HCT116 (cell line): ENCODE measurements around the gene KY. TPM values are rescaled to one million over a fixed set of nuclear protein-coding genes. Genes with fewer than 3 reads are reported as not detected.

Experiments
- ATAC-seq: fragments of 200-7000 bp; cut with Tn5 transposase; 2 replicates; pipeline ENCODE4 v1.9.1; 2020; ENCODE audit warnings: mild to moderate bottlenecking, moderate library complexity
- BruUV-seq: library from RNA; stranded (reverse); fragments of 400-500 nt; replicated peaks from 2 replicates; lab custom pipeline; 2021; lab: Mats Ljungman, UMichigan
- CTCF ChIA-PET: fragments of 300-600 bp; sonication (Branson Sonifier 250); formaldehyde crosslinking; loops from one replicate; lab custom pipeline; 2021; ENCODE audit warnings: antibody characterized with exemption; lab: Charles Lee
- POLR2A ChIA-PET: fragments of 300-600, 350-600 bp; sonication (Branson Sonifier 250); formaldehyde crosslinking; loops from one replicate; lab custom pipeline; 2021; ENCODE audit warnings: antibody characterized with exemption; lab: Charles Lee
- RAD21 ChIA-PET, 2 experiments: fragments of 300-600 bp; sonication (Branson Sonifier 250); formaldehyde crosslinking; loops; one replicate each; lab custom pipeline; 2023; ENCODE audit warnings: low total read pairs in 2 of 2; ENCODE audit not compliant: uncharacterized antibody in 2 of 2, unreplicated experiment in 2 of 2, low non-redundant PET in 1 of 2; lab: Charles Lee
- DNase-seq: peaks from one replicate; pipeline ENCODE4 v3.0.0-alpha.2; 2010; ENCODE audit warnings: low read depth, low spot score
- H2AFZ ChIP-seq: fragments of 200-600 bp; shearing (Covaris generic), sonication (generic); 2 replicates; pipeline ENCODE4 v1.6.1; 2017; ENCODE audit warnings: low read depth, mixed run types, mixed read lengths, antibody characterized with exemption, low read length; ENCODE audit not compliant: poor library complexity, severe bottlenecking
- H3K27ac ChIP-seq: 2 replicates; pipeline ENCODE4 v1.5.1; 2012; ENCODE audit warnings: low read depth, low read length
- H3K27me3 ChIP-seq: fragments of 200-600 bp; sonication (generic); 2 replicates; pipeline ENCODE4 v1.6.1; 2016; ENCODE audit warnings: mixed run types, low read length, mixed read lengths; ENCODE audit not compliant: insufficient read depth
- H3K36me3 ChIP-seq, 2 experiments: fragments of 200-500 bp in 1 of 2; fragments of 200-600 bp in 1 of 2; sonication (Bioruptor generic) in 1 of 2; sonication (generic) in 1 of 2; 2 replicates each; pipeline versions ENCODE4 v1.5.1 to v1.6.1; 2014 to 2016; ENCODE audit warnings: low read length in 2 of 2, inconsistent platforms in 1 of 2, mixed read lengths in 1 of 2, mixed run types in 1 of 2; ENCODE audit not compliant: insufficient read depth in 2 of 2, control insufficient read depth in 1 of 2
- H3K4me1 ChIP-seq, 2 experiments: fragments of 200-600 bp in 1 of 2; sonication (generic) in 1 of 2; 2 replicates each; pipeline versions ENCODE4 v1.5.1 to v1.6.1; 2012 to 2017; ENCODE audit warnings: low read length in 2 of 2, inconsistent platforms in 1 of 2, mild to moderate bottlenecking in 1 of 2, mixed read lengths in 1 of 2, mixed run types in 1 of 2, moderate library complexity in 1 of 2; ENCODE audit not compliant: insufficient read depth in 2 of 2, control insufficient read depth in 1 of 2
- H3K4me2 ChIP-seq: fragments of 200-600 bp; sonication (generic); 2 replicates; pipeline ENCODE4 v1.6.1; 2017; ENCODE audit warnings: mixed run types, low read length, mixed read lengths
- H3K4me3 ChIP-seq, 2 experiments: fragments of 200-600 bp in 1 of 2; sonication (generic) in 1 of 2; replicated peaks in 1 of 2; 2 replicates each; pipeline ENCODE4 v1.5.1; 2011 to 2016; ENCODE audit warnings: low read length in 2 of 2, control low read depth in 1 of 2, low read depth in 1 of 2, mild to moderate bottlenecking in 1 of 2, mixed read lengths in 1 of 2, mixed run types in 1 of 2
- H3K79me2 ChIP-seq: fragments of 200-600 bp; sonication (generic); 2 replicates; pipeline ENCODE4 v1.6.1; 2017; ENCODE audit warnings: mild to moderate bottlenecking, mixed run types, low read length, moderate library complexity, mixed read lengths; ENCODE audit not compliant: insufficient read depth
- H3K9ac ChIP-seq: fragments of 200-600 bp; sonication (generic); 2 replicates; pipeline ENCODE4 v1.6.1; 2016; ENCODE audit warnings: low read length, mixed read lengths
- H3K9me2 ChIP-seq: fragments of 200-600 bp; sonication (generic), shearing (Covaris generic); 2 replicates; pipeline ENCODE4 v1.6.1; 2017; ENCODE audit warnings: mixed run types, mild to moderate bottlenecking, moderate library complexity; ENCODE audit not compliant: insufficient read depth
- H3K9me3 ChIP-seq, 2 experiments: fragments of 200-500 bp in 1 of 2; fragments of 200-600 bp in 1 of 2; sonication (Bioruptor generic) in 1 of 2; sonication (generic) in 1 of 2; 2 replicates each; pipeline ENCODE4 v1.6.1; 2014 to 2017; ENCODE audit warnings: low read length in 2 of 2, mixed read lengths in 2 of 2, inconsistent platforms in 1 of 2, low read depth in 1 of 2, mild to moderate bottlenecking in 1 of 2, mixed run types in 1 of 2, moderate library complexity in 1 of 2; ENCODE audit not compliant: control insufficient read depth in 1 of 2, insufficient read depth in 1 of 2
- H4K20me1 ChIP-seq: fragments of 200-600 bp; sonication (generic), shearing (Covaris generic); 2 replicates; pipeline ENCODE4 v1.6.1; 2017; ENCODE audit warnings: mixed run types, mild to moderate bottlenecking, moderate library complexity; ENCODE audit not compliant: insufficient read depth
- CBX3 ChIP-seq: IDR thresholded peaks from 2 replicates; pipeline ENCODE4 v1.6.1; 2012; ENCODE audit warnings: low read depth
- CEBPB ChIP-seq: IDR thresholded peaks from 2 replicates; pipeline ENCODE4 v1.6.1; 2012; ENCODE audit warnings: low read depth
- CTCF ChIP-seq, 3 experiments: fragments of 200-600 bp in 1 of 3; sonication (generic) in 1 of 3; IDR thresholded peaks in 2 of 3; conservative IDR thresholded peaks in 1 of 3; 2 replicates each; pipeline ENCODE4 v1.5.1; 2012 to 2017; ENCODE audit warnings: low read depth in 2 of 3, low read length in 2 of 3, antibody characterized with exemption in 1 of 3, borderline replicate concordance in 1 of 3, control low read depth in 1 of 3, mild to moderate bottlenecking in 1 of 3, mixed read lengths in 1 of 3, mixed run types in 1 of 3, moderate library complexity in 1 of 3; ENCODE audit not compliant: insufficient read depth in 1 of 3
- EGR1 ChIP-seq: IDR thresholded peaks from 2 replicates; pipeline ENCODE4 v1.6.1; 2012; ENCODE audit warnings: low read depth
- ELF1 ChIP-seq: IDR thresholded peaks from 2 replicates; pipeline ENCODE4 v1.6.1; 2012; ENCODE audit warnings: low read depth, borderline replicate concordance
- EZH2 ChIP-seq: fragments of 200-600 bp; sonication (generic); IDR thresholded peaks from 2 replicates; pipeline ENCODE4 v1.6.1; 2017; ENCODE audit warnings: antibody characterized with exemption, mixed run types
- FOSL1 ChIP-seq: IDR thresholded peaks from 2 replicates; pipeline ENCODE4 v1.6.1; 2012; ENCODE audit warnings: low read depth
- JUND ChIP-seq: IDR thresholded peaks from 2 replicates; pipeline ENCODE4 v1.6.1; 2012
- POLR2A ChIP-seq: IDR thresholded peaks from 2 replicates; pipeline ENCODE4 v1.7.0; 2011; ENCODE audit warnings: borderline replicate concordance; ENCODE audit not compliant: insufficient read depth, insufficient read length; ENCODE audit errors: extremely low read depth
- POLR2AphosphoS5 ChIP-seq: IDR thresholded peaks from 2 replicates; pipeline ENCODE4 v1.6.1; 2011; ENCODE audit warnings: mild to moderate bottlenecking, low read depth, low read length, moderate library complexity
- RAD21 ChIP-seq: IDR thresholded peaks from 2 replicates; pipeline ENCODE4 v1.6.1; 2012; ENCODE audit warnings: low read depth, mild to moderate bottlenecking
- SRF ChIP-seq: IDR thresholded peaks from 2 replicates; pipeline ENCODE4 v1.6.1; 2012; ENCODE audit warnings: low read depth
- TCF7L2 ChIP-seq: IDR thresholded peaks from 2 replicates; pipeline ENCODE4 v1.7.0; 2011; ENCODE audit warnings: borderline replicate concordance, inconsistent platforms; ENCODE audit not compliant: insufficient read depth, insufficient read length; ENCODE audit errors: extremely low read depth
- YY1 ChIP-seq: IDR thresholded peaks from 2 replicates; pipeline ENCODE4 v1.6.1; 2011; ENCODE audit warnings: low read length, low read depth, moderate library complexity, mild to moderate bottlenecking; ENCODE audit not compliant: insufficient replicate concordance; ENCODE audit errors: extremely low read depth
- ZFX ChIP-seq: fragments of 450-650 bp; IDR thresholded peaks from 2 replicates; pipeline ENCODE4 v1.6.1; 2017
- ZNF274 ChIP-seq: fragments of 200-500 bp; sonication (Bioruptor generic); IDR thresholded peaks from 2 replicates; pipeline ENCODE4 v1.6.1; 2014; ENCODE audit warnings: mild to moderate bottlenecking, low read depth, low read length, inconsistent platforms
- intact Hi-C: fragments of 100-400 bp; cut with micrococcal nuclease; formaldehyde crosslinking; loops from 2 replicates; pipeline ENCODE4 v1.10.0; 2022
- total RNA-seq: library from RNA; stranded (reverse); gene quantifications from one replicate; pipeline ENCODE4 v1.2.1, GENCODE V29; 2021; ENCODE audit not compliant: unreplicated experiment
- TF ChIP-seq, protein P1 (sequence below): IDR thresholded peaks from 2 replicates; pipeline ENCODE4 v1.6.1; 2011; ENCODE audit warnings: mild to moderate bottlenecking, low read length, moderate library complexity; ENCODE audit not compliant: insufficient replicate concordance; ENCODE audit errors: extremely low read depth
- TF ChIP-seq, protein P2 (sequence below): IDR thresholded peaks from 2 replicates; pipeline ENCODE4 v1.6.1; 2012
- TF ChIP-seq, protein P3 (sequence below): IDR thresholded peaks from 2 replicates; pipeline ENCODE4 v1.6.1; 2012

KY gene
- total RNA-seq, 1 experiment from 2014 or later: not detected

DNA sequence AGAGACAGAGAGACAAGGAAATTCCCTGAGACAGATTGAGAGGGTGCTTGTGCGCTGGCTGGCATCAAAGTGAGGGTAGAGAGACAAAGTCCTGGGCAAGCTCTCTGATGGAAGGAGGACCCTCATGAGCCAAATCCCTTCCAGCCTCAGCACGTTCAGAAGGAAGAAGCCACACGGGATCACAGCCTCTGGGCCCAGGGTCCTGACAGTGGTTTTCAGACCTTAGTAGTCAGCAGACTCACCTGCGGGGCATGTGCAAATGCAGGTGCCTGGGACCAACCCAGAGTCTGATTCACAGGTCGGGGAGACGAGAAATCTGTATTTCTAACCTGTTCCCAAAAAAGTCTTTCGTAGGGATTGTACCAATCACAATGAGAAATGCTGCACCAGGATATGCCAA is 15.2 kb upstream of the KY start:
- POLR2A ChIA-PET: no interaction called here
- no peaks in the 10 kb centered on the region for H3K9me2 ChIP-seq
- peaks cover 0 to 13% of the 10 kb centered on the region in 2 experiments; a peak in 2 of 4 replicates for H3K4me1 ChIP-seq
- RAD21 ChIA-PET: no interaction called here
- no peaks in the 10 kb centered on the region for H3K79me2 ChIP-seq
- no peak overlapping the region for H2AFZ ChIP-seq
- H3K4me2 ChIP-seq: peak overlapping the region; percentile 53
- intact Hi-C loops: no loop called here
- CTCF ChIA-PET: no interaction called here
- H3K4me3 ChIP-seq: no peak overlapping the region
- no peaks in the 10 kb centered on the region for H3K27me3 ChIP-seq
- no peak overlapping the region for H3K9ac ChIP-seq
- H3K27ac ChIP-seq: no peak overlapping the region
- TF ChIP-seq JUND (no peak), ZNF274 (no peak), SRF (no peak), YY1 (no peak), CEBPB (no peak), CTCF (IDR thresholded peaks at IDR 0.05 in 2 of 3, conservative IDR thresholded peaks at IDR 0.05 in 1 of 3; ENCODE audit: borderline replicate concordance in 1 of 3, insufficient read depth in 1 of 3, low read depth in 2 of 3, low read length in 2 of 3) (no peak), EZH2 (no peak), FOSL1 (no peak), RAD21 (no peak), EGR1 (no peak), POLR2A (no peak), POLR2AphosphoS5 (no peak), TCF7L2 (no peak), ELF1 (no peak), ZFX (no peak), CBX3 (no peak)
- TF ChIP-seq, protein P1, sequence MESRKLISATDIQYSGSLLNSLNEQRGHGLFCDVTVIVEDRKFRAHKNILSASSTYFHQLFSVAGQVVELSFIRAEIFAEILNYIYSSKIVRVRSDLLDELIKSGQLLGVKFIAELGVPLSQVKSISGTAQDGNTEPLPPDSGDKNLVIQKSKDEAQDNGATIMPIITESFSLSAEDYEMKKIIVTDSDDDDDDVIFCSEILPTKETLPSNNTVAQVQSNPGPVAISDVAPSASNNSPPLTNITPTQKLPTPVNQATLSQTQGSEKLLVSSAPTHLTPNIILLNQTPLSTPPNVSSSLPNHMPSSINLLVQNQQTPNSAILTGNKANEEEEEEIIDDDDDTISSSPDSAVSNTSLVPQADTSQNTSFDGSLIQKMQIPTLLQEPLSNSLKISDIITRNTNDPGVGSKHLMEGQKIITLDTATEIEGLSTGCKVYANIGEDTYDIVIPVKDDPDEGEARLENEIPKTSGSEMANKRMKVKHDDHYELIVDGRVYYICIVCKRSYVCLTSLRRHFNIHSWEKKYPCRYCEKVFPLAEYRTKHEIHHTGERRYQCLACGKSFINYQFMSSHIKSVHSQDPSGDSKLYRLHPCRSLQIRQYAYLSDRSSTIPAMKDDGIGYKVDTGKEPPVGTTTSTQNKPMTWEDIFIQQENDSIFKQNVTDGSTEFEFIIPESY: no peak
- TF ChIP-seq, protein P2, sequence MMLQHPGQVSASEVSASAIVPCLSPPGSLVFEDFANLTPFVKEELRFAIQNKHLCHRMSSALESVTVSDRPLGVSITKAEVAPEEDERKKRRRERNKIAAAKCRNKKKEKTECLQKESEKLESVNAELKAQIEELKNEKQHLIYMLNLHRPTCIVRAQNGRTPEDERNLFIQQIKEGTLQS: no peak
- TF ChIP-seq, protein P3, sequence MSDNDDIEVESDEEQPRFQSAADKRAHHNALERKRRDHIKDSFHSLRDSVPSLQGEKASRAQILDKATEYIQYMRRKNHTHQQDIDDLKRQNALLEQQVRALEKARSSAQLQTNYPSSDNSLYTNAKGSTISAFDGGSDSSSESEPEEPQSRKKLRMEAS: no peak
- TF ChIP-seq, all 23 proteins: peak for 0
- ATAC-seq (0 out of 2 replicates have a peak, but pooled peaks have one; percentile 8), DNase-seq (no peak)
- BruUV-seq: no TSS peak
- no peaks in the 10 kb centered on the region for H3K36me3 ChIP-seq
- no peaks in the 10 kb centered on the region for H3K9me3 ChIP-seq
- H4K20me1 ChIP-seq: no peaks in the 10 kb centered on the region
